ENCODE results near the gene TTC12. TPM values are rescaled to one million over a fixed set of nuclear protein-coding genes. Genes with fewer than 3 reads are reported as not detected.

The TTC12 gene
- total and polyA plus RNA-seq, 7 donors, result 2.5 to 7.7 (median 3.9) TPM

DNA sequence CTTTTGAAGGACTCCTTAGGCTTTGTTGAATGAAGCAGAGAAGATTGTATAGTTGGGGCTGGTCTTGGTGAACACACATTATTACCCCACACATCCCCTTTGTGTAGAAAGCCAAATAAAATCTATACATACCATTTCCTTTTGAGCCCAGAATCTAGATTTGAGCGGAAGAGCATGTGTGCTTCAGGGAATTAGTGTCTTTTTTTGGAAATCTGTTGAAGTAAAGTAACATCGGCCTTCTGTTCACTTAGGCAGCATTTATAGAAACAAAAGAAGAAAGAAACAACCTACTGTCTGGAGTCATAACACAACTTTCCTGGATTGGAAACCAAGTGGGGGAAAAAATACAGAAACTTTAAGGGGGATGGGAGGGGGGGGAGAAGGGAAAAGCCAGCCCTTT, 37.9 kb upstream of the TTC12 start:
- Histone ChIP-seq H3K27ac (no peak overlapping the region), H3K9me3 (no peaks in the 10 kb centered on the region), H3K4me3 (no peak overlapping the region), H3K36me3 (ENCODE audit: insufficient read depth in 1 of 2, low read depth in 1 of 2) (no peaks in the 10 kb centered on the region), H3K27me3 (ENCODE audit: insufficient read depth in 3 of 3, low read length in 2 of 3) (no peaks in the 10 kb centered on the region), H3K4me1 (no peaks in the 10 kb centered on the region)
- TF ChIP-seq, protein P1, sequence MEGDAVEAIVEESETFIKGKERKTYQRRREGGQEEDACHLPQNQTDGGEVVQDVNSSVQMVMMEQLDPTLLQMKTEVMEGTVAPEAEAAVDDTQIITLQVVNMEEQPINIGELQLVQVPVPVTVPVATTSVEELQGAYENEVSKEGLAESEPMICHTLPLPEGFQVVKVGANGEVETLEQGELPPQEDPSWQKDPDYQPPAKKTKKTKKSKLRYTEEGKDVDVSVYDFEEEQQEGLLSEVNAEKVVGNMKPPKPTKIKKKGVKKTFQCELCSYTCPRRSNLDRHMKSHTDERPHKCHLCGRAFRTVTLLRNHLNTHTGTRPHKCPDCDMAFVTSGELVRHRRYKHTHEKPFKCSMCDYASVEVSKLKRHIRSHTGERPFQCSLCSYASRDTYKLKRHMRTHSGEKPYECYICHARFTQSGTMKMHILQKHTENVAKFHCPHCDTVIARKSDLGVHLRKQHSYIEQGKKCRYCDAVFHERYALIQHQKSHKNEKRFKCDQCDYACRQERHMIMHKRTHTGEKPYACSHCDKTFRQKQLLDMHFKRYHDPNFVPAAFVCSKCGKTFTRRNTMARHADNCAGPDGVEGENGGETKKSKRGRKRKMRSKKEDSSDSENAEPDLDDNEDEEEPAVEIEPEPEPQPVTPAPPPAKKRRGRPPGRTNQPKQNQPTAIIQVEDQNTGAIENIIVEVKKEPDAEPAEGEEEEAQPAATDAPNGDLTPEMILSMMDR (IDR thresholded peaks at IDR 0.05), result no peak
- 73 to 85% (median 84%) methylated on average over 2 of the region's 2 CpGs for WGBS, 3 donors
- ATAC-seq (no peak), DNase-seq (no peak)
- intact Hi-C loops (cut with DNase I), result no loop called here

DNA sequence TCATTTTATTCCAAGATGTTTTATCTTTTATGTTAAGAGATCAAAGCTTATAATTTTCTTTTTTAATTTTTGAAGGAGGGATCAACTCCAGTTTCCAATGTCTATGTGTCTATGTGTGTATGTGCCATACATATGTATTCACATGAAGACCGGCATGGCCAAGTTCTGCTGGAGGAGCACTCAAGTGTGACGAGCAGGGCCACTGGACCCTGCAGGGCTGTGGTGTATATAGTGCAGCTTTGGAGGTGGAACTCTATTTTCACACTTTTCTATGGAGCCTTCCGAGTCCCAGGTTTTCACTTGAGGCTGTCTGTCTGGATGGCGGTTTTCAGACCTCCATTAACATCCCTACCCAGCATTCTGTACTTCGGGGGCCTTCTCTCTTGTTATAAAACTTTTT, 36.5 kb upstream of the TTC12 start:
- no peak for DNase-seq
- TF ChIP-seq, protein P1 (IDR thresholded peaks at IDR 0.05), result no peak
- no peak for ATAC-seq
- Histone ChIP-seq H3K4me1 (no peaks in the 10 kb centered on the region), H3K27ac (no peak overlapping the region), H3K36me3 (ENCODE audit: insufficient read depth in 1 of 2, low read depth in 1 of 2) (no peaks in the 10 kb centered on the region), H3K4me3 (no peak overlapping the region), H3K27me3 (ENCODE audit: insufficient read depth in 3 of 3, low read length in 2 of 3) (no peaks in the 10 kb centered on the region), H3K9me3 (no peaks in the 10 kb centered on the region)
- intact Hi-C loops (cut with DNase I), result no loop called here
- 93 to 97% (median 96%) methylated on average over 5 of the region's 5 CpGs for WGBS, 3 donors

DNA sequence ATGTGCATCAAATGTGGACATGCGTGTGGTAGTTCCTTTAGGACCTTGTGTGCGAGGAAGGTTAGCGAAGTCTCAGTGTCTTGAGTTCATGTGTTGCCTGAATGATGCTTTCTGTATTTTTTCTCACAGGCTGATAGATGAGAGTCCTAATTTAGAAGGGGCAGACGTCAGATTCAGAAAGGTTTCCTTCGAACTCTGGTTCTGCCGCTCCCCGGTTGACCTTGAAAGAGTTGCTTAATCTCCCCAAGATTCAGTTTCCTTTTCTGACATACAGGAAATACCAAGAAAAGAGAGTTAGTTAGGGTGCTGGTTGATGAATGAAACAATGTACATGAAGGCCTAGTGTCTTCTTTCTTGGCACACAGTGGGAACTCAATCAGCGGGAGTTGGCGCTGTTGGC, 35.9 kb upstream of the TTC12 start:
- H3K4me3 ChIP-seq, result no peak overlapping the region
- no peaks in the 10 kb centered on the region for H3K4me1 ChIP-seq
- ATAC-seq (no peak), DNase-seq (no peak)
- H3K9me3 ChIP-seq, result no peaks in the 10 kb centered on the region
- no peaks in the 10 kb centered on the region for H3K36me3 ChIP-seq (ENCODE audit: insufficient read depth in 1 of 2, low read depth in 1 of 2)
- WGBS, 3 donors, result 87 to 91% (median 88%) methylated on average over 9 of the region's 9 CpGs
- H3K27me3 ChIP-seq (ENCODE audit: insufficient read depth in 3 of 3, low read length in 2 of 3), result peaks cover 0 to under 1% (median 0%) of the 10 kb centered on the region in 3 donors
- TF ChIP-seq, protein P1 (IDR thresholded peaks at IDR 0.05), result no peak
- intact Hi-C loops (cut with DNase I), result no loop called here
- H3K27ac ChIP-seq, result no peak overlapping the region

DNA sequence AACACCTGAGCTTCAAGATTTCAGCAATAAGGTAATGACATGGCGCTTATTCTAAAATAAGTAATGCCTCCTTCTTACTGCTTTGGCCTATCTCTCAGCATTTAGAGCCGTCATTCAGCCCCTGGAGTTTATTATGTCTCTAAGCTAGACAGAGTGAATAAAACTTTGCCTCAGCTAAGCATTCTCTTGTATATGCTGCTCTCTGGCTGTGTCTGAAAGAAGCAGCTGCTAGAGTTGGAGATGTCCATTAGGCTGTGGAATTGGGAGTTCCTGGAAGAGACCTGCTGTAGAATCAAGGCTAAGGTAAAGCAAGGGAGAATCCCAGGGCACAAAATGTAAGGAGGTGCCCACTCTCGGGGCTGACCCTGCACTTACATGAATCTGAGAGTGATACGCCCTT, 35.5 kb upstream of the TTC12 start:
- no peaks in the 10 kb centered on the region for H3K36me3 ChIP-seq (ENCODE audit: insufficient read depth in 1 of 2, low read depth in 1 of 2)
- no peaks in the 10 kb centered on the region for H3K9me3 ChIP-seq
- DNase-seq, result no peak
- peaks cover 0 to 5% (median 0%) of the 10 kb centered on the region in 3 donors for H3K27me3 ChIP-seq (ENCODE audit: insufficient read depth in 3 of 3, low read length in 2 of 3)
- no peak overlapping the region for H3K27ac ChIP-seq
- no peaks in the 10 kb centered on the region for H3K4me1 ChIP-seq
- intact Hi-C loops (cut with DNase I), result no loop called here
- H3K4me3 ChIP-seq, result no peak overlapping the region
- TF ChIP-seq, protein P1 (IDR thresholded peaks at IDR 0.05), result no peak
- ATAC-seq, result no peak
- WGBS, 3 donors, result 60 to 86% (median 73%) methylated on average over 4 of the region's 4 CpGs

- ATAC-seq (no peak), DNase-seq (no peak)
- TF ChIP-seq, protein P1 (IDR thresholded peaks at IDR 0.05), result no peak
- H3K36me3 ChIP-seq (ENCODE audit: insufficient read depth in 1 of 2, low read depth in 1 of 2), result no peaks in the 10 kb centered on the region
- intact Hi-C loops (cut with DNase I), result no loop called here
- no peak overlapping the region for H3K27ac ChIP-seq
- H3K4me1 ChIP-seq, result no peaks in the 10 kb centered on the region
- H3K27me3 ChIP-seq (ENCODE audit: insufficient read depth in 3 of 3, low read length in 2 of 3), result peaks cover 0 to 8% (median 0%) of the 10 kb centered on the region in 3 donors
- 76 to 82% (median 80%) methylated on average over 3 of the region's 3 CpGs for WGBS, 3 donors
- no peaks in the 10 kb centered on the region for H3K9me3 ChIP-seq
- no peak overlapping the region for H3K4me3 ChIP-seq
These were observed 34.8 kb upstream of the TTC12 start for GRCh38 chr11:113279591-113279990.
